ES-I3 (cell line): Measurements from ENCODE around the gene CFAP91.

Experiments
- H3K36me3 ChIP-seq: 2 replicates; pipeline ENCODE4 v1.6.1; 2013; ENCODE audit warnings: mild to moderate bottlenecking, low read length, control low read depth, moderate library complexity; ENCODE audit not compliant: insufficient read depth
- H3K4me1 ChIP-seq: 2 replicates; pipeline ENCODE4 v1.6.1; 2013; ENCODE audit warnings: mild to moderate bottlenecking, control low read depth, low read length; ENCODE audit not compliant: insufficient read depth
- H3K9ac ChIP-seq: 2 replicates; pipeline ENCODE4 v1.6.1; 2013; ENCODE audit warnings: low read depth, mild to moderate bottlenecking, low read length, moderate library complexity
- H3K9me3 ChIP-seq: 2 replicates; pipeline ENCODE4 v1.6.1; 2013; ENCODE audit warnings: mild to moderate bottlenecking, low read length, moderate library complexity; ENCODE audit not compliant: control insufficient read depth, insufficient read depth

CFAP91 gene

GRCh38 chr3:119746423-119746822, 43.6 kb downstream of the CFAP91 start:
- no peaks in the 10 kb centered on the region for H3K9me3 ChIP-seq
- H3K9ac ChIP-seq, result no peak overlapping the region
- H3K4me1 ChIP-seq, result no peaks in the 10 kb centered on the region
- no peaks in the 10 kb centered on the region for H3K36me3 ChIP-seq

GRCh38 chr3:119747357-119747756, 44.5 kb downstream of the CFAP91 start:
- Histone ChIP-seq H3K4me1 (no peaks in the 10 kb centered on the region), H3K36me3 (no peaks in the 10 kb centered on the region), H3K9ac (no peak overlapping the region), H3K9me3 (no peaks in the 10 kb centered on the region)

- no peaks in the 10 kb centered on the region for H3K9me3 ChIP-seq
- no peaks in the 10 kb centered on the region for H3K36me3 ChIP-seq
Measured at GRCh38 chr3:119748991-119749390, 46.2 kb downstream of the CFAP91 start.

GRCh38 chr3:119751423-119751822, 48.6 kb downstream of the CFAP91 start:
- Histone ChIP-seq H3K9me3 (no peaks in the 10 kb centered on the region; the same call in 1 of the 2 replicates), H3K4me1 (no peaks in the 10 kb centered on the region), H3K36me3 (no peaks in the 10 kb centered on the region), H3K9ac (no peak overlapping the region)

More at GRCh38 chr3:119748991-119749390, 46.2 kb downstream of the CFAP91 start:
- Histone ChIP-seq H3K9ac (no peak overlapping the region), H3K4me1 (no peaks in the 10 kb centered on the region)
